ENCODE measurements around the gene KDM2B. TPM values are rescaled to one million over a fixed set of nuclear protein-coding genes. Genes with fewer than 3 reads are reported as not detected.

KDM2B gene
- total and polyA plus RNA-seq, 2 of the 8 experiments (the other 6 are each of a cell fraction or from before 2014, with no cell fraction given): 111 to 162 TPM

DNA sequence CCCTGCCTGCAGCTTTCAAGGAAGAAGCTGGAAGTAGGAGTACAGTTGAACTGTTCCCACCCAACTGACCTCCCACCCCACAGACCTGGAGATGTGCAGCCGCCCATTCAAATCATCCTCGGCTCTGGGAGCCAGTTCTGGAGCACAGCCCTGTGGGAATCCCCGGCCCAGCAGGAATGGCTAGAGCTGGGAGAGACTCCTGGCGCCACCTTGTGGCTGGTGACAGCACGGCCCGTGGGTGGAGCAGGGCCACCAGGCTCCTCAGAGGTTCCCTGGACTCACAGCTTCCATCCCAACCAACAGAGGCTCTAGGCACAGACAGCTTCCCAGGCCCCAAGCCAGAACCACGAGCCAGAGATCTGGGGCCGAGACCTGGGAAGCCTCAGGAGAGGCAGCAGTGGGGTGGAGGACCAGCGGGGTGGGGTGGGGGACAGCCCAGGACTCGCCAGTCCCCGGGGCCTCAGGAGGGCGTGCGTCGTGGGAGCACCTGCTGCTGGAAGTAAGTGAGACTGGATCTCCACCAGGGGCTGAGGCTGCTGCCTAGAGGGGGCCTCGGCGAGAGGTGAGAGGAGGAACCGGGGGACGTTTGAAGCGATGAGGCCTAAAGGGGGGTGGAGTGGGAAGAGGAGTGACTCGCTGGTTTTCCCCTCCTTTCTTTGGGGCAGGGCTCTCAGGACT lies 137.5 kb downstream of the KDM2B start (continued):
- TF ChIP-seq RNF2 (IDR thresholded peaks at IDR 0.05; ENCODE audit: borderline replicate concordance, low read depth, low read length, missing control alignments, poor library complexity, severe bottlenecking) (no peak), TAF7 (optimal IDR thresholded peaks at IDR 0.05; ENCODE audit: borderline replicate concordance, low read depth, low read length) (no peak), TBP (IDR thresholded peaks at IDR 0.05; ENCODE audit: low read depth, low read length) (no peak; the same call in 1 of the 2 replicates), YY1 (IDR thresholded peaks at IDR 0.05; ENCODE audit: low read depth, low read length) (peak; percentile 33; the same call in 1 of the 2 replicates), HDAC2 (IDR thresholded peaks at IDR 0.05; ENCODE audit: borderline replicate concordance in 1 of 2, low read depth in 2 of 2, low read length in 2 of 2) (no peak), GTF2F1 (IDR thresholded peaks at IDR 0.05; ENCODE audit: borderline replicate concordance, low read depth, low read length) (no peak), POLR2A (IDR thresholded peaks at IDR 0.05; ENCODE audit: control extremely low read depth in 1 of 2, low read depth in 2 of 2, low read length in 2 of 2) (no peak), CBX5 (IDR thresholded peaks at IDR 0.05; ENCODE audit: low read depth, low read length) (no peak), RXRA (IDR thresholded peaks at IDR 0.05; ENCODE audit: insufficient read depth, low read depth, low read length) (no peak), MAFK (IDR thresholded peaks at IDR 0.05; ENCODE audit: low read depth, low read length) (no peak), SIX5 (IDR thresholded peaks at IDR 0.05; ENCODE audit: low read depth, low read length) (no peak), ZNF274 (IDR thresholded peaks at IDR 0.05; ENCODE audit: borderline replicate concordance, extremely low read depth, low read length) (no peak), RAD21 (IDR thresholded peaks at IDR 0.05 in 1 of 2, conservative IDR thresholded peaks at IDR 0.05 in 1 of 2; ENCODE audit: low read depth in 2 of 2, low read length in 2 of 2) (peak; percentile 61 to 74), KDM1A (IDR thresholded peaks at IDR 0.05; ENCODE audit: borderline replicate concordance, low read length) (no peak), KDM4A (IDR thresholded peaks at IDR 0.05; ENCODE audit: low read depth, low read length, severe bottlenecking) (no peak), CHD1 (IDR thresholded peaks at IDR 0.05; ENCODE audit: low read depth, low read length) (no peak), CREB1 (IDR thresholded peaks at IDR 0.05) (peak; percentile 53), BACH1 (IDR thresholded peaks at IDR 0.05; ENCODE audit: low read length) (peak; percentile 51; the same call in 1 of the 2 replicates), SIN3A (conservative IDR thresholded peaks at IDR 0.05 in 1 of 2, IDR thresholded peaks at IDR 0.05 in 1 of 2; ENCODE audit: low read depth in 1 of 2, low read length in 2 of 2) (peak in 1 of 2 experiments; percentile 51; a peak in 1 of 4 replicates), POU5F1 (IDR thresholded peaks at IDR 0.05; ENCODE audit: low read depth, low read length) (no peak)
- TF ChIP-seq, protein P1, sequence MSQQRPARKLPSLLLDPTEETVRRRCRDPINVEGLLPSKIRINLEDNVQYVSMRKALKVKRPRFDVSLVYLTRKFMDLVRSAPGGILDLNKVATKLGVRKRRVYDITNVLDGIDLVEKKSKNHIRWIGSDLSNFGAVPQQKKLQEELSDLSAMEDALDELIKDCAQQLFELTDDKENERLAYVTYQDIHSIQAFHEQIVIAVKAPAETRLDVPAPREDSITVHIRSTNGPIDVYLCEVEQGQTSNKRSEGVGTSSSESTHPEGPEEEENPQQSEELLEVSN (IDR thresholded peaks at IDR 0.05): no peak
